HFFc6 (cell line): Measurements from ENCODE around the gene FAS. TPM values are rescaled to one million over a fixed set of nuclear protein-coding genes. Genes with fewer than 3 reads are reported as not detected.
A peak's percentile ranks its signal among the peaks of the same experiment; 100 is the strongest.

ENCODE experiments used
- DNase-seq: peaks from one replicate; pipeline ENCODE4 v3.0.0-alpha.2; 2018
- H3K27ac Mint-ChIP-seq: 2 replicates; pipeline ENCODE4 v1.8.0; 2020; ENCODE audit warnings: mild to moderate bottlenecking, mixed read lengths
- H3K27me3 Mint-ChIP-seq: 2 replicates; pipeline ENCODE4 v1.8.0; 2021; ENCODE audit warnings: mild to moderate bottlenecking, moderate library complexity, mixed read lengths; ENCODE audit not compliant: insufficient read depth
- H3K36me3 Mint-ChIP-seq: 2 replicates; pipeline ENCODE4 v1.8.0; 2021; ENCODE audit warnings: low read depth, mixed read lengths
- H3K4me1 Mint-ChIP-seq: 2 replicates; pipeline ENCODE4 v1.8.0; 2020; ENCODE audit warnings: low read depth, mixed read lengths
- H3K4me3 Mint-ChIP-seq: 2 replicates; pipeline ENCODE4 v1.8.0; 2020; ENCODE audit warnings: mild to moderate bottlenecking, moderate library complexity, mixed read lengths
- H3K9me3 Mint-ChIP-seq: 2 replicates; pipeline ENCODE4 v1.8.0; 2020; ENCODE audit warnings: mild to moderate bottlenecking, mixed read lengths
- total RNA-seq, 6 experiments: library from RNA; stranded (reverse); fragmentation: NEBNext Ultra II Directional; extraction: Animal tissue kit (Norgen Biotek cat#: 25700); gene quantifications; 2 replicates in 1 of 6; 3 replicates in 5 of 6; pipeline ENCODE4 v1.2.3, GENCODE V29; 2021
- TF ChIP-seq, protein P1 (sequence below): fragments of 200-600 bp; sonication (generic); IDR thresholded peaks from 2 replicates; pipeline ENCODE4 v1.5.0; 2021; ENCODE audit warnings: antibody characterized with exemption, mild to moderate bottlenecking

FAS gene
- total RNA-seq, 6 experiments from 2014 or later: 52.9 to 62.9 (median 57.5) TPM

DNA sequence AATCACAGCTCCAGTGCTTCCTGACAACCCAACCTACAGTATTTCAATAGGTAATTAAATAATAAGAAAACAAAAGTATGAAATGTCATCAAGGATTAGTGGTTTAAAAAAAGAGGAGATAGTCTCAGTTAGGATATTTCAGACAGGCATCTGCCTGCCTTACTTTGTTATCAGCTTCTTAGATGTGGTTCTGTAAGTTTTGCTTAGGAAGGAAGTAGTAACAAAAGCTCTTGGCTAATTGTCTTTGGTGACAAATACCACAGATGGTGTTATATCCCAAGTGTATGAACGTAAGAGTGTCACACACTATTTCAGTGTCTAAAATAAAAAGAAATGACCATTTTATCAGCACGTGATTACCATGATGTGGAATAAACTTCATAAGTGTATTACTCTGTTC lies 28.3 kb upstream of the FAS start:
- 0 out of 2 replicates have a peak, but pooled peaks cover 3% of the 10 kb centered on the region for H3K36me3 Mint-ChIP-seq
- TF ChIP-seq, protein P1, sequence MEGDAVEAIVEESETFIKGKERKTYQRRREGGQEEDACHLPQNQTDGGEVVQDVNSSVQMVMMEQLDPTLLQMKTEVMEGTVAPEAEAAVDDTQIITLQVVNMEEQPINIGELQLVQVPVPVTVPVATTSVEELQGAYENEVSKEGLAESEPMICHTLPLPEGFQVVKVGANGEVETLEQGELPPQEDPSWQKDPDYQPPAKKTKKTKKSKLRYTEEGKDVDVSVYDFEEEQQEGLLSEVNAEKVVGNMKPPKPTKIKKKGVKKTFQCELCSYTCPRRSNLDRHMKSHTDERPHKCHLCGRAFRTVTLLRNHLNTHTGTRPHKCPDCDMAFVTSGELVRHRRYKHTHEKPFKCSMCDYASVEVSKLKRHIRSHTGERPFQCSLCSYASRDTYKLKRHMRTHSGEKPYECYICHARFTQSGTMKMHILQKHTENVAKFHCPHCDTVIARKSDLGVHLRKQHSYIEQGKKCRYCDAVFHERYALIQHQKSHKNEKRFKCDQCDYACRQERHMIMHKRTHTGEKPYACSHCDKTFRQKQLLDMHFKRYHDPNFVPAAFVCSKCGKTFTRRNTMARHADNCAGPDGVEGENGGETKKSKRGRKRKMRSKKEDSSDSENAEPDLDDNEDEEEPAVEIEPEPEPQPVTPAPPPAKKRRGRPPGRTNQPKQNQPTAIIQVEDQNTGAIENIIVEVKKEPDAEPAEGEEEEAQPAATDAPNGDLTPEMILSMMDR: no peak

DNA sequence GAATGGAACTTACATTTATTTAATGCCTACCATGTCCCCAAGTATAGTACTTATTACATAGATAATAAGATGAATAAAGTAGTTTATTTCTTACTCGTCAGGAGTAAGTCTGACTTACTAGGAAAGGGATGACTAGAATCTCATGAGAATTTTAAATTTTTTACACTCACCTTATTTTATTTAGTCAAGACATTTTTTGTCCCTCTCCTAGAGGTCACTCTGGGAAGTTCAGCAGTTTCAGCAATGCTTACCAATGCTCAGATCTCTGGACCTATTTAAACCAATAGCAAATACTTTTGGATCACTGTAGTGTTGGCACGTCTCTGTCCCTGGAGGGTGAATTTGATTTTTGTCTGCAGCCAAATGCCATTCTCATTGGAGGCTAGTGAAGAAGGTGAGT lies 27.3 kb upstream of the FAS start:
- 0 out of 2 replicates have a peak, but pooled peaks cover 3% of the 10 kb centered on the region for H3K36me3 Mint-ChIP-seq
- H3K4me1 Mint-ChIP-seq: peaks cover 71% of the 10 kb centered on the region
- H3K27me3 Mint-ChIP-seq: no peaks in the 10 kb centered on the region
- H3K9me3 Mint-ChIP-seq: no peaks in the 10 kb centered on the region
- no peak overlapping the region for H3K4me3 Mint-ChIP-seq
- TF ChIP-seq, protein P1: peak; percentile 52
- H3K27ac Mint-ChIP-seq: no peak overlapping the region
- DNase-seq: no peak

More for the DNA sequence above, 28.3 kb upstream of the FAS start:
- Mint-ChIP-seq H3K4me3 (no peak overlapping the region), H3K27ac (no peak overlapping the region), H3K27me3 (no peaks in the 10 kb centered on the region), H3K9me3 (no peaks in the 10 kb centered on the region), H3K4me1 (peaks cover 70% of the 10 kb centered on the region)
- DNase-seq: no peak

DNA sequence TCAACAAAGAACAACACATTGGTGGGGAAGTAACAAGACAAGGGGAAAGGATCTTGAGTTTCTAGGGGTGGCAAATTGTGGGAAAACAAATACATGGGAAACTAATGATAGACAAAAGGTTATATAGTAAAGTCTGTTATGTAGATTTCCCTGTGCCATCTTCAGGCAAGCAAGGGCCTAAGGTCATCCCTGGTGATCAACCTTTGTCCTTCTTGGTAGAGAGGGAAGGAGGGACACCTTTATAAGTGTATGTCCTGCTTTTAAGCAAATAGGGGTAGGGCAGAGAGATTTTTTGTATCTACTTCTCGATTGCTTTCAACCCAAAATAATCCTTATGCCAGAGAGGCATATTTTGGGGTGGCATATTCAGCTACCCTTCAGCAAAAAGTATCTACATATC lies 26.2 kb upstream of the FAS start:
- no peak overlapping the region for H3K4me3 Mint-ChIP-seq
- no peaks in the 10 kb centered on the region for H3K27me3 Mint-ChIP-seq
- 0 out of 2 replicates have a peak, but pooled peaks cover 3% of the 10 kb centered on the region for H3K36me3 Mint-ChIP-seq
- H3K9me3 Mint-ChIP-seq: no peaks in the 10 kb centered on the region
- no peak for DNase-seq
- TF ChIP-seq, protein P1: no peak
- no peak overlapping the region for H3K27ac Mint-ChIP-seq
- peaks cover 71% of the 10 kb centered on the region for H3K4me1 Mint-ChIP-seq

DNA sequence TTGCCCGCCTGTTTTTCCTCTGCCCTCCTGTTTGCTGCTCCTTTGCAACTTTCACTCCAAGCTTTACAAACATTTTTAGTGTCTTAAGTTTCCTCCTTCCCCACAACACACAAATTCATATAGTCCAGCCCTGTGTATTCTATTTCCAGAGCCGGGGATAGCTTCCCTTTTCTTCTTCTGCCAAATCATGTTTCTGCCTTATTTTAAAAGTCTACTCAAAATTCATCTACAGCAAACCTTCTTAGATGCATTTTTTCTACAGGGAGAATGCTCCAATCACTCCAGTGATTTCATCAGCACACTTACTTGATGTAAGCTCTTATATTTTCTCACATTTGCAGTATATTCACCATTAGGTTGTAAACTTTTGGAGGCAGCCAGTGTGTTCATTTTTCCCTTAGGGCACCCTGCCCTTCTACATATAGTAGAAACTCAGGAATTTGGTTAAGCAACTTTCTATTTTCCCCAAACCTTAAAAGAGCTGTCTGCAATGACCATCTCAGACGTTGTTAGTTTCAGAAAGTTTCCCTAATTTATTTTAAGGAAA lies 25.7 kb upstream of the FAS start:
- Mint-ChIP-seq H3K27ac (peak overlapping the region; percentile 60), H3K9me3 (no peaks in the 10 kb centered on the region), H3K4me3 (peak overlapping the region; percentile 3; the same call in 1 of the 2 replicates), H3K36me3 (0 out of 2 replicates have a peak, but pooled peaks cover 3% of the 10 kb centered on the region), H3K4me1 (peaks cover 70% of the 10 kb centered on the region), H3K27me3 (no peaks in the 10 kb centered on the region)
- TF ChIP-seq, protein P1: no peak
- DNase-seq: peak; percentile 41

DNA sequence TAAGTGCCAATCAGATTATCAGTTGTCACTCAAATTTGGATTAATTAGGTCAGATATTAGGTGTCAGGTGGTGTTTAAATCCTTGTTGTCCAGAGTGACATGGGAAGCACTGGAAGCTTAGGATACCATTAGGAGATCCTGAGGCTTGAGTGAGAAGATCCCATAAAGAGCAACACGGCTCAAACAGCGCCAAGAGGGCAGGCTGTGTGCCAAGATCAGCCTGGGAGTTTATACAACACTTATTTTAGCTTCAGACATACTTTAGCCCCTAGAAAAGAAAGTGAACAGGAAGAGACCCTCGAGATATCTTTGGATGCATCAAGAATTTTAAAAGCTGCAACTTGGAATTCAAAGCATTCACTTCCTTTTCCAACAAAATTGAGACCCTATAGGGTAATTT lies 23.8 kb upstream of the FAS start:
- H3K27ac Mint-ChIP-seq: no peak overlapping the region; the same call in 1 of the 2 replicates
- peaks cover 58% of the 10 kb centered on the region for H3K4me1 Mint-ChIP-seq
- 0 out of 2 replicates have a peak, but pooled peaks cover 3% of the 10 kb centered on the region for H3K36me3 Mint-ChIP-seq
- no peaks in the 10 kb centered on the region for H3K9me3 Mint-ChIP-seq
- no peak for DNase-seq
- TF ChIP-seq, protein P1: no peak
- no peaks in the 10 kb centered on the region for H3K27me3 Mint-ChIP-seq
- H3K4me3 Mint-ChIP-seq: no peak overlapping the region
